GM12892 (cell line): ENCODE measurements around the gene RSPH1.

Experiments
- DNase-seq: peaks from one replicate; pipeline ENCODE4 v3.0.0; 2011; ENCODE audit not compliant: insufficient read length
- FAIRE-seq: peaks from 2 replicates; lab custom pipeline; 2011; peaks lifted over from hg19 to GRCh38; lab: Jason Lieb, UNC
- POLR2A ChIP-seq: IDR thresholded peaks from 2 replicates; pipeline ENCODE4 v1.6.1; 2011; ENCODE audit warnings: low read depth, low read length, control low read depth
- POLR2AphosphoS5 ChIP-seq: IDR thresholded peaks from 2 replicates; pipeline ENCODE4 v1.6.1; 2011; ENCODE audit warnings: low read depth, low read length, control low read depth
- TAF1 ChIP-seq: IDR thresholded peaks from 2 replicates; pipeline ENCODE4 v1.6.1; 2011; ENCODE audit warnings: low read depth, mild to moderate bottlenecking, control low read depth, low read length, borderline replicate concordance

Gene RSPH1

DNA sequence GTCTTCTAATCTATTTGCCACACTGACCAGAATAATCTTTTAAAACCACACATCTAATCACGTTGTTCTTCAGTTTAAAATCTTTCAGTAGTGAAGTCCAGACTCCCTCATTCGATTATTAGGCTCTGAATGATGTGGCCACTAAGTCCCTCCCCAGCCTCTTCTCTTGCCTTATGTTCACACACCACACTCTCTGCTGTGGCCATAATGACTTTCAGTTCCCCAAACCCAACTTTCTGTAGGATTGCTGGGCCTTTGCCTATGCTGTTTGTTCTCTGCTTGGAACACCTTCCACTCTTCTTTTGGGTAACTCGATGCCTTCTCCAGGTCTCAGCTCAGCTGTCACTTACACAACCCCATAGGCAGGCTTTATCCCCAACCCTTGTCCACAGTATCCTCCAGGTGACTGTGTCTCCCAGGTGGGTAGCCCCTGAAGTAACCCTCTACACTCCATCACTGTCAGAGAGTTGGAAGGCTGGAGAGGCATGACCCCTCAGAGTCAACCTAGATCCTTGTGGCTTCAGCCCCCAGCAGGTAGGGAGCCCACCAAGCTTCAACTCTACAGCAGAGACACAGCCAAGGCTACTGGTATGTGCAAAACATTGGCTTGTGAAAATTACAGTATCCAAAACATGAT is 9.2 kb upstream of the RSPH1 start:
- no peak for TF ChIP-seq POLR2AphosphoS5
- TF ChIP-seq TAF1 = no peak
- TF ChIP-seq POLR2A = no peak
- FAIRE-seq = peak; percentile 97
- peak; percentile 47 for DNase-seq

DNA sequence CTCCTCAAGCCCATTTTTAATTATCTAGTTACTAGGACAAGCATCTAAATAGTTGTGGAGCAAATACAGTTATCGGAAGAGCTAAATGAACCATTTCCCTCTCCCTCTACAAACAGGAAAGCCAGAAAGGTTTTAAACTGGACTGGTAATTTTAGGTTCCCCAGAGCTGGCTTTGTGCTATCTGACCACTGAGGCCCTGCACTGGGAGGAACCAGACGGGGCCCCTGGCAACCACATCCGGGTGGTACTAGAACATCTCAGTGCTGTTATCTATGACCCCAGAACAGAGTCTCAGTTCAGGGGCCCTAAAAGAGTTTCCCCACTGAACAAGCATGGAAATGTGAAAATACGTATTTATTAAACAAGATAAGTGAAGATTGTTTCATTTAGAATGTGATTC is 7.7 kb upstream of the RSPH1 start:
- FAIRE-seq = no peak
- no peak for DNase-seq
- TF ChIP-seq TAF1 = no peak
- TF ChIP-seq POLR2A = no peak
- no peak for TF ChIP-seq POLR2AphosphoS5

DNA sequence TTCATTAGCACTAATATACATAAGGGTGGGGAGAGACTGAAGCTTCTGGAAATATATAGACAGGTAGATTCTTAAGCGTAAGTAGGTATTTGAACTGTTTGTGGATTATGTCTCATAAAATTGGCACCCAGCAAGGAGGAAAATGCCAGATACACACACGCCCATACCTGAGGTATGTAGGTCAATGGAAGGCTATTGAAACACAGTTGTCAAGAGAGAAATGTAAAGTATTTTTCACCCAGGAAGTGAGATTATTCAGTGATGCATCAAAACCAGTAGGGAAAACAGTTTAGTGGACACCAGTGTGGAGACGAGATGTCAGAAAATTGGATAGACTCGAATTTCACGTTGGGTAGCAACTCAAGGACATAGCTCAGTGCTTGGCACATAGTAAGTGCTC is 4.7 kb upstream of the RSPH1 start:
- TF ChIP-seq TAF1 = no peak
- no peak for TF ChIP-seq POLR2A
- TF ChIP-seq POLR2AphosphoS5 = no peak
- no peak for FAIRE-seq
- no peak for DNase-seq

DNA sequence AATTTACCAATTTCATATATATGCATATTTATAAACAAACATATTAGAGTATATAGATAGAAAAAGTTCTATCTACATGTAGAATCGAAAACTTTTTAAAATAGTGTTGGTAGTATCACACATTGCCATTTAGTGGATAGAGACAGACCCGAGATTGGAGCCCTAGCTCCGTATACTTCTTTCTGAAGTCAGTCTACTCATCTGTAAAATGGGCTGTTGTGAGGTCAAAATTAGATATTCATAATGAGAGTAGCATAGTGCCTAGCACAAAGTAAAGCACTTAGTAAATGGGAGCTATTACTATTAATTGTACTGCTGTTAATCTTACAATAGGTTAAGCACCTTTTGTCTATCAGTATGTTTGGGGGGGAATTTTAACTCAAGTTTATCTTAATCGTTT is 4.2 kb upstream of the RSPH1 start:
- TF ChIP-seq POLR2AphosphoS5 = no peak
- no peak for TF ChIP-seq POLR2A
- no peak for TF ChIP-seq TAF1
- DNase-seq (no peak), FAIRE-seq (no peak)

DNA sequence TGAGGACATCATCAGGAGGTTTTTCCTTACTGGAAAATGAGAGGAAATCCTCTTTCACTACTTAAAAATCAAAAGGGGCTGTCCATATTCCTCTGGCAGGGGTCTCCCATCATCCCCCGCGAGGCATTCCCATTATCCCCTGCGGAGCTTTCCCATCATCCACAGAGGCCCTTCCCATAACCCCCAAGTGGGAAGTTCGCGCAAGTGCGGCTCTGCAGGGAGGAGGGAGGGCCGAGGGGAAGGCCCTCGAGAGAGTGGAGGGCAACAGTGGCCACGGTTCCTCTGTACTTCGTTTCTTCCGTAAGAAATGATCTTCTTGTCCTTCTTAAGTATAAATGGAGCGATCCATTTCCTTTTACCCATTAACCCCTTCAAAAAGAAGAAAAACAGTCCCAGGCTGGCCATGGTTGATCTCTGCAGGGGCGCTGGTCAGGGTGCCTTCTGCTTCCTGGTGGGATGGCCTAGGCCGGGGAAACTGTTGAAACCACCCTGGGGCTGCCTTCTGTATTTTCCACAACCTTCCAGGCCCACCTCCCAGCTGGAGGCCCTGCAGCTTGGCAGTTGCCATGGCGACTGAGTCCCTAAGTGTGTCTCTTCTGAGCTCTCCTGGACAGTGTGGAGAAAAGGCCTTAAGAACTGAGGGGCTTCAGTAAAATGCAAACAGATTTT is 3.6 kb upstream of the RSPH1 start:
- TF ChIP-seq POLR2AphosphoS5 (no peak), POLR2A (no peak), TAF1 (no peak)
- FAIRE-seq = no peak
- DNase-seq = no peak

DNA sequence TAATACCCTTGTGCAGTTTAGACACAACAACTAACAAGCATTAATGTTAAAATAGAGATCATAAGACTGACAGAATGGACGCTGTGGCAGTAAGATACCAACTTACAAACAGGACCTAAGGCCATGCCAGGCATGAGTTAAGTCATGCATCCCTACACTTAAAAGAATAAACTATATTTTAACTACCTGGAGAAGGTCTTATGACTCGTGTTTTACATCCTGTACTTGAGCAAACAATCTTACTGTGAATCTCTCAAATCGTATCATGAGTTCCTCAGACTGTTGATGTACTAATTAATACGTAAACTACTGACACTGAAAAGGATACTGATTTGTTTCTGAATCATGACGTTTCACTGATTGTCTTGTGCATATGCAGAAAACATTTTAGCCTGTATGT is 2.0 kb upstream of the RSPH1 start:
- TF ChIP-seq TAF1 (no peak), POLR2AphosphoS5 (no peak), POLR2A (no peak)
- FAIRE-seq = no peak
- no peak for DNase-seq

DNA sequence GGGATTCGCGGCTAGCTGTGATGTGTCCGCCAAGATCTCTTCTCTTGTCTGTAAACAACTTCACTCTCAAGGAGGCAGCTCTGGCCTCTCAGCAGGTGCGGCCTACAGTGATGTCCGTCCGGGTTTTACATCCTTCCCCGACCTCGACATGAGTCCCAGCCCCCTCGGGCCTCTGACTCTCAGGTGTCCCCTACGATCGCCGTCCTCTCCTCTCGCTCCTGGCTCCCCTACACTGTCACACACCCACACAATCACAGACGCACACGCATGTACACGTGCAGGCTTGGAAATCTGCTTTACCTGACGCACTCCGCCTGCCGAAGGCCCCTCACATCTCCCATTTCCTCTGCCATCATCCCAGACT is 797 bp upstream of the RSPH1 start:
- FAIRE-seq (no peak), DNase-seq (no peak)
- TF ChIP-seq POLR2A (no peak), TAF1 (no peak), POLR2AphosphoS5 (no peak)

DNA sequence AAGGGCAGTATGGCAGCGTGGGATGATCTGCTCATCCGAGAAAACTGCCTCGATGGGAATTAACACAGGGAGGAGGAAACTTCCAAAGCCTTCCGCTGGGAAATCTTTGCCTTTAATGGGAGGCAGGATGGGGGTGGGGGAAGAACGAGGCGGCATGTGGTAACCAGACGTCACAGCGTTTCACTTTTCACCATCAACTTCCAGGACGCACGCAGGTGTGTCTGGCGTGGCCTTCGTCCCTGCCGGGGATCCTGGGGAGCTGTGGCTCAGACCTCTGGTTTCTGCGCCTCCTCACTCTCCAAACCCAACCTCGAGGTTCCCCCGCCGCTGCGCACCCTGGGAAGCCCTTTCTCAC is 282 bp downstream of the RSPH1 start:
- FAIRE-seq = no peak
- no peak for DNase-seq
- TF ChIP-seq POLR2AphosphoS5 (no peak), TAF1 (no peak), POLR2A (no peak)

DNA sequence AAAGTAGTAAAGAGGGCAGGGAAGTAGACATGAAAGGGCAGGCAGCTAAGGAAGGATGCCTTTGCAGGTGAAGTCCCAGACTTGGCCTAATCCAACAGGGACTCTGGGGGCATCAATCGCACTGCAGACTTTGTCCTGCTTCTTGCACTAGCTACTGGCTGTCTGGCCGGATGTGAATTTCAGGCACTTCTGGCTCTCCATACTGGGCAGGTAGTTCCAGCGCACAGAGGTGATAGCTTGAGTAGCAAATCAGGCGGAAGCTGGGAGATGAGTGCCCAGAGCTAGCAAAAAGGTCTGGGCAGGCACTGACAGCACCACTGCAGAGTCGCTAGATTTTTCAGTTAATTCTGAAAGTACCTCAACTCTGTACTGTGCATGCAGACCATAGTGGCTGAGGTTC is 997 bp downstream of the RSPH1 start:
- DNase-seq (no peak), FAIRE-seq (no peak)
- no peak for TF ChIP-seq POLR2A
- TF ChIP-seq TAF1 = no peak

DNA sequence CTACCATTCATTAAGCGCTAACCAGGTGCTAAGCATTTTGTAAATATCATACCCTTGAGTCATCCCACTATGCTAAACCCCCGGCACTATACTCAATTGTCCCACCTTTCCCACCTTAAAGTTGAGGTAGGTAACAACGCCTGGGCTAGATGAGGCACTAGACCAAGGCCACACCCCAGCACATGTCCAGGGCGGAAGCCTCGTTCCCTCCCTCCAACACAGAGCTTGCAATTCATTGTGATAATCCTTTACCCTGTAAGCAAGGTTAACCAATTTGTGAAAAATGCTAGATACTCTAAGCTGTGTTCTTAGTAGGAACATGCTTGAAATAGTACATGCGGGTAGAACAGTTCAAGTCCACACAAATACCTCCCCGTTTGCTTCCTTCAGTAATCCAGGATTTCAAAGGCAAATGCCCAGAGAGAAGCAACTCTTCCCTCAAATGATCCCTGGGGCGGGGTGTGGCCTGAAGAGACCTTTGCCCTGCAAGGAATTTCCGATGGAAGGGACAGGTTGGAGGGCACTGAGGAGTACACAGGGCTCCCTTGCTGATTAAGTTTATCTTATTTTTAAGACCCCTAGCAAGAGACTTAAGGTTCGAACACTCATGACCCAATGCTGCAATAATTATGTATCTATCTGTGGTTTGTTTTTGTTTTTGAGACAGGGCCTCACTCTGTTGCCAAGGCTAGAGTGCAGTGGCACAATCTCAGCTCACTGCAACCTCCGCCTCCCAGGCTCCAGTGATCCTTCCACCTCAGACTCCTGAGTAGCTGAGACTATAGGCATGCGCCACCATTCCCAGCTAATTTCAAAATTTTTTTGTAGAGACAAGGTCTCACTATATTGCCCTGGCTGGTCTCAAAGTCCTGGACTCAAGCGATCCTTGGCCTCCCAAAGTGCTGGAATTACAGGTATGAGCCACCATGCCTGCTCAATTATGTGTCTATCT is 2.6 kb downstream of the RSPH1 start:
- no peak for TF ChIP-seq POLR2A
- no peak for TF ChIP-seq TAF1
- TF ChIP-seq POLR2AphosphoS5 = no peak
- DNase-seq (no peak), FAIRE-seq (no peak)

DNA sequence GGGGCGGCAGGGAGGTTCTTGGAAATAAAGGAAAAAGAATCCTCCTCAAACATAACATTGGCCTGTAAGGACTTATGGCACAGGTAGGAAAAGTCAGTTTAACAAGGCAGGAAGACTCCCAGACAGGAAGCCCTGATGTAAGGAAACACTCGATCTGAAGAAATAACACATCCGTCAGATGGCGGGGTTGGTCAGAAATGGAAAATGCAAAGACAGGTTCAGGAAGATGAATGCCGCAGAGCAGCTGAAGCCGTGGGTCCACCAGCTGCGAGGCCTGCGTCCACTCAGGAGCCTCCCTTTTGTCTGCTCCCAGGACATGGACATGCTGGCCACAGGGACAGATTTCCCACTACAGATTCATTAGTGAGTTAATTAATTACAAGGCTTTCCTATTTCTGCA is 3.8 kb downstream of the RSPH1 start:
- TF ChIP-seq TAF1 = no peak
- TF ChIP-seq POLR2AphosphoS5 = no peak
- TF ChIP-seq POLR2A = no peak
- FAIRE-seq (no peak), DNase-seq (no peak)
